K562 (cell line): ENCODE results near the gene IL17REL. TPM values are rescaled to one million over a fixed set of nuclear protein-coding genes. Genes with fewer than 3 reads are reported as not detected.

Experiments
- ATAC-seq: fragments of 200-7000 bp; cut with Tn5 transposase; 3 replicates; pipeline ENCODE4 v1.9.1; 2020; ENCODE audit warnings: moderate library complexity
- BruUV-seq: library from RNA; stranded (reverse); fragments of 400-500 nt; replicated peaks from 2 replicates; lab custom pipeline; 2021; lab: Mats Ljungman, UMichigan
- CTCF ChIA-PET: fragments of 300-600 bp; formaldehyde crosslinking; extraction: SDS; loops from one replicate; lab custom pipeline; 2021; ENCODE audit warnings: low intra/inter-chr PET ratio; lab: Yijun Ruan, JAX
- POLR2A ChIA-PET: fragments of 300-600, 350-650 bp; sonication (Branson Sonifier 250); formaldehyde crosslinking; extraction: SDS; loops from one replicate; lab custom pipeline; 2021; ENCODE audit warnings: antibody characterized with exemption, inconsistent platforms; lab: Yijun Ruan, JAX
- DNase-seq, 4 experiments: peaks; one replicate each; pipeline versions ENCODE4 v3.0.0 to v3.0.0-alpha.2; 2011 to 2018; ENCODE audit warnings: low spot score in 3 of 4, mixed read lengths in 3 of 4; ENCODE audit errors: extremely low read depth in 1 of 4
- FAIRE-seq: peaks from 2 replicates; lab custom pipeline; 2011; peaks lifted over from hg19 to GRCh38; lab: Jason Lieb, UNC
- H2AFZ ChIP-seq: 2 replicates; pipeline ENCODE4 v1.6.0; 2011; ENCODE audit warnings: low read depth, low read length, control low read depth, inconsistent platforms
- H3K27ac ChIP-seq: fragments of 200-600 bp; 3 replicates; pipeline ENCODE4 v1.8.0; 2011; ENCODE audit warnings: low read depth, mild to moderate bottlenecking, control low read depth, inconsistent platforms, low read length, moderate library complexity, mixed read lengths; ENCODE audit errors: extremely low read depth
- H3K27me3 ChIP-seq, 2 experiments: fragments of 300-600 bp in 1 of 2; 2 replicates in 1 of 2; 3 replicates in 1 of 2; pipeline versions ENCODE4 v1.6.0 to v1.8.0; 2011; ENCODE audit warnings: inconsistent platforms in 2 of 2, low read length in 2 of 2, mild to moderate bottlenecking in 1 of 2, mixed read lengths in 1 of 2, moderate library complexity in 1 of 2; ENCODE audit not compliant: control insufficient read depth in 2 of 2, insufficient read depth in 2 of 2
- H3K36me3 ChIP-seq: fragments of 300-600 bp; 3 replicates; pipeline ENCODE4 v1.8.0; 2011; ENCODE audit warnings: mild to moderate bottlenecking, low read length, inconsistent platforms; ENCODE audit not compliant: control insufficient read depth, insufficient read depth
- H3K4me1 ChIP-seq, 2 experiments: fragments of 200-600 bp in 1 of 2; replicated peaks in 1 of 2; 2 replicates in 1 of 2; 3 replicates in 1 of 2; pipeline versions ENCODE4 v1.5.1 to v1.8.0; 2011; ENCODE audit warnings: inconsistent platforms in 2 of 2, low read length in 2 of 2, mild to moderate bottlenecking in 1 of 2, mixed read lengths in 1 of 2, moderate library complexity in 1 of 2; ENCODE audit not compliant: control insufficient read depth in 2 of 2, insufficient read depth in 2 of 2
- H3K4me2 ChIP-seq: 2 replicates; pipeline ENCODE4 v1.6.1; 2011; ENCODE audit warnings: low read length, control low read depth, inconsistent platforms, mixed read lengths; ENCODE audit not compliant: insufficient read depth
- H3K4me3 ChIP-seq: fragments of 200-600 bp; sonication (generic), shearing (Covaris generic); 2 replicates; pipeline ENCODE4 v1.5.1; 2016; ENCODE audit warnings: control low read depth, inconsistent platforms
- H3K79me2 ChIP-seq: fragments of 200-600 bp; 3 replicates; pipeline ENCODE4 v1.8.0; 2011; ENCODE audit warnings: low read length, inconsistent platforms; ENCODE audit not compliant: control insufficient read depth, insufficient read depth
- H3K9ac ChIP-seq, 2 experiments: 2 replicates each; pipeline versions ENCODE4 v1.6.0 to v1.6.1; 2011; ENCODE audit warnings: low read depth in 2 of 2, low read length in 2 of 2, control low read depth in 1 of 2, inconsistent platforms in 1 of 2, mild to moderate bottlenecking in 1 of 2, mixed read lengths in 1 of 2; ENCODE audit not compliant: insufficient read depth in 1 of 2
- H3K9me1 ChIP-seq: one replicate; pipeline ENCODE4 v1.6.0; 2011; ENCODE audit warnings: inconsistent platforms, mild to moderate bottlenecking, low read length, moderate library complexity; ENCODE audit not compliant: control insufficient read depth, insufficient read depth
- H3K9me3 ChIP-seq: replicated peaks from 2 replicates; pipeline ENCODE4 v1.5.1; 2011; ENCODE audit warnings: low read depth, low read length, inconsistent platforms; ENCODE audit not compliant: control insufficient read depth, insufficient read depth
- H4K20me1 ChIP-seq: replicated peaks from 2 replicates; pipeline ENCODE4 v1.6.1; 2011; ENCODE audit warnings: low read length, inconsistent platforms, mixed read lengths; ENCODE audit not compliant: control insufficient read depth, insufficient read depth
- NCOR1 ChIP-seq: fragments of 450-650 bp; IDR thresholded peaks from 2 replicates; pipeline ENCODE4 v1.6.1; 2016; ENCODE audit warnings: mild to moderate bottlenecking, moderate library complexity
- SMARCA5 ChIP-seq: fragments of 450-650 bp; IDR thresholded peaks from 2 replicates; pipeline ENCODE4 v1.6.1; 2016
- SRSF3 ChIP-seq: fragments of 200-400 bp; formaldehyde crosslinking; IDR thresholded peaks from 2 replicates; pipeline ENCODE4 v1.6.1; 2016; ENCODE audit warnings: mild to moderate bottlenecking, low read length, moderate library complexity; ENCODE audit not compliant: insufficient read depth
- ZNF584 ChIP-seq: fragments of 200-800 bp; sonication (Bioruptor generic); IDR thresholded peaks from 2 replicates; pipeline ENCODE4 v1.6.1; 2016; ENCODE audit warnings: low read depth, mild to moderate bottlenecking, missing genetic modification characterization, missing compliant biosample characterization
- ZNF830 ChIP-seq: fragments of 250-450 bp; sonication (Bioruptor Pico); IDR thresholded peaks from 2 replicates; pipeline ENCODE4 v1.5.0; 2021; ENCODE audit warnings: mild to moderate bottlenecking
- WGBS: fragments of 100-300 bp; shearing (Covaris generic); methylation state at CpG from one replicate; pipeline ENCODE4 v1.1.6; 2016; ENCODE audit warnings: low coverage, mixed read lengths; ENCODE audit not compliant: insufficient coverage; ENCODE audit errors: missing lambda C conversion rate; 5-methylcytosine and 5-hydroxymethylcytosine counted together
- in situ Hi-C: fragments of 300-500 bp; cut with MboI; formaldehyde crosslinking; loops from 4 replicates; pipeline ENCODE4 v1.15.0; 2018; ENCODE audit warnings: inconsistent platforms, mixed read lengths
- intact Hi-C: fragments of 100-400 bp; cut with micrococcal nuclease; formaldehyde crosslinking; loops from 2 replicates; pipeline ENCODE4 v1.14.2; 2022
- polyA plus RNA-seq, 8 experiments: library from polyadenylated mRNA; depleted of rRNA in 4 of 8; stranded (reverse) in 5 of 8; unstranded in 3 of 8; fragments of >200 nt; fragmentation: Nextera tagmentation in 2 of 8; fragmentation: Illumina TruSeq in 1 of 8; extraction: Ambion mirVana in 2 of 8; extraction: Trizol in 1 of 8; gene quantifications; 2 replicates each; pipeline versions ENCODE4 v1.2.1 to v1.2.3, GENCODE V29; 2011 to 2014; ENCODE audit warnings: inconsistent platforms in 1 of 8, missing spikeins in 1 of 8
- total RNA-seq, 7 experiments: library from RNA; depleted of rRNA in 6 of 7; stranded (reverse); fragments of >200 nt in 6 of 7; fragmentation: Illumina TruSeq in 2 of 7; extraction: Trizol in 2 of 7; gene quantifications; 2 replicates each; pipeline versions ENCODE4 v1.2.1 to v1.2.3, GENCODE V29; 2011 to 2021; ENCODE audit warnings: low replicate concordance in 1 of 7
- TF ChIP-seq, protein P1 (sequence below), 2 experiments: fragments of 450-650 bp in 1 of 2; sonication (generic) in 1 of 2; formaldehyde crosslinking in 1 of 2; IDR thresholded peaks; 2 replicates each; pipeline versions ENCODE4 v1.7.1 to v1.9.0; 2016 to 2022; ENCODE audit warnings: inconsistent platforms in 1 of 2, mild to moderate bottlenecking in 1 of 2, missing genetic modification reagents in 1 of 2
- TF ChIP-seq, protein P2 (sequence below): fragments of 250-450 bp; sonication (Bioruptor Pico); IDR thresholded peaks from 2 replicates; pipeline ENCODE4 v1.4.0; 2020; ENCODE audit warnings: mild to moderate bottlenecking, moderate library complexity

IL17REL gene
- total and polyA plus RNA-seq, 9 of the 15 experiments (the other 6 are each of a cell fraction or from before 2014, with no cell fraction given): 0.05 to 0.42 (median 0.11) TPM; not detected in 4

DNA sequence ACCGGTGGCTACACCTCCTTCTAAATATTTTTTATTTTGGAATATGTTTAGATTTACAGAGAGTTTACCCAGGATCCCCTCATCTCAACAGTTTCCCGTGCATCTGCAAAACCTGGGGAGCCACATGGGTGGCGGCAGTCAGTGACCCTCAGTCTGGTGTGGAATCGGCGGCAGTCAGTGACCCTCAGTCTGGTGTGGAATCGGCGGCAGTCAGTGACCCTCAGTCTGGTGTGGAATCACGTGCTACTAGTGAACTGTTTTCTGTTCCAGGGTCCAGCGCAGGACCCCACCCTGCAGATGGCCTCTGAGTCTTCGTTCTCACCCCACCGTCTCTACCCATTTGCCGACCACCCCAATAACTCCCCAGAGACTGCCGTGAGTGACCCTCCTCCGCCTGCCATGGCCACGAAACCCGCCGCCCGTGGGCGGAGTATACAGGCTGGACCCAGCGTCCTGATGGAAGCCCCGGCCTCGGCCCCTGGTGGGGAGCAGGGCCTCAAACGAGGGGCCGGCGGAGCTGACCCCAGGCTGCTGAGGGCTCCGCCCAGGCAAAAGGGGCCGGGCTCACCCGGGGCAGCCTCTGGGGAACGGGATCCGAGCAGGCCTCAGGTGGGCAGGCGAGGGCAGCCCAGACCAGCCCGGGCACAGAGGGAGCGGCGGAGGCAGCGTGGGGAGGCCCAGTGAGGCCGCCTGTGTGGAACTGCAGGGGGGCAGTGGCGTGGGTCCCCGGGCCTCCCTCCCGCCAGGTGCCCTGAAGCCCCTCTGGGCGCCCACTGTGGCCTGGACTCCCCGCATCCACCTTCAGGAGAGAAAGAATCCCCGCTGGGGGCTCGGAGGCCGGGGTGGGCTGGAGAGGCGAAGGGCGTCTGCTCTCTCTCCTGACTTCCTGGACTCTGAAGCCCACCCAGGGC is 2.5 kb downstream of the IL17REL start:
- FAIRE-seq: no peak
- Histone ChIP-seq H3K27me3 (peaks cover 0 to 22% of the 10 kb centered on the region in 2 experiments; a peak in 2 of 5 replicates), H3K79me2 (no peaks in the 10 kb centered on the region), H3K9me1 (no peaks in the 10 kb centered on the region), H3K4me2 (no peak overlapping the region), H3K9me3 (no peaks in the 10 kb centered on the region), H3K4me3 (no peak overlapping the region), H2AFZ (no peak overlapping the region), H3K36me3 (no peaks in the 10 kb centered on the region), H4K20me1 (peaks cover 4% of the 10 kb centered on the region; the same call in 1 of the 2 replicates), H3K9ac (no peak overlapping the region), H3K4me1 (peaks cover 0 to 54% of the 10 kb centered on the region in 2 experiments; a peak in 3 of 5 replicates), H3K27ac (no peak overlapping the region)
- BruUV-seq: no TSS peak
- intact Hi-C loops: no loop called here
- in situ Hi-C loops: no loop called here
- no peak for DNase-seq
- POLR2A ChIA-PET: interaction anchor here (0.6 kb wide), 1 partner anchor 9 kb away, joined by 3 read pairs; no protein-coding TSS in a partner anchor
- CTCF ChIA-PET: interaction anchor here (1.1 kb wide), 1 partner anchor 79 kb away, joined by 3 read pairs; no protein-coding TSS in a partner anchor
- ATAC-seq: no peak
- WGBS: 33% methylated on average over 17 of the region's 46 CpGs
- TF ChIP-seq, protein P1, sequence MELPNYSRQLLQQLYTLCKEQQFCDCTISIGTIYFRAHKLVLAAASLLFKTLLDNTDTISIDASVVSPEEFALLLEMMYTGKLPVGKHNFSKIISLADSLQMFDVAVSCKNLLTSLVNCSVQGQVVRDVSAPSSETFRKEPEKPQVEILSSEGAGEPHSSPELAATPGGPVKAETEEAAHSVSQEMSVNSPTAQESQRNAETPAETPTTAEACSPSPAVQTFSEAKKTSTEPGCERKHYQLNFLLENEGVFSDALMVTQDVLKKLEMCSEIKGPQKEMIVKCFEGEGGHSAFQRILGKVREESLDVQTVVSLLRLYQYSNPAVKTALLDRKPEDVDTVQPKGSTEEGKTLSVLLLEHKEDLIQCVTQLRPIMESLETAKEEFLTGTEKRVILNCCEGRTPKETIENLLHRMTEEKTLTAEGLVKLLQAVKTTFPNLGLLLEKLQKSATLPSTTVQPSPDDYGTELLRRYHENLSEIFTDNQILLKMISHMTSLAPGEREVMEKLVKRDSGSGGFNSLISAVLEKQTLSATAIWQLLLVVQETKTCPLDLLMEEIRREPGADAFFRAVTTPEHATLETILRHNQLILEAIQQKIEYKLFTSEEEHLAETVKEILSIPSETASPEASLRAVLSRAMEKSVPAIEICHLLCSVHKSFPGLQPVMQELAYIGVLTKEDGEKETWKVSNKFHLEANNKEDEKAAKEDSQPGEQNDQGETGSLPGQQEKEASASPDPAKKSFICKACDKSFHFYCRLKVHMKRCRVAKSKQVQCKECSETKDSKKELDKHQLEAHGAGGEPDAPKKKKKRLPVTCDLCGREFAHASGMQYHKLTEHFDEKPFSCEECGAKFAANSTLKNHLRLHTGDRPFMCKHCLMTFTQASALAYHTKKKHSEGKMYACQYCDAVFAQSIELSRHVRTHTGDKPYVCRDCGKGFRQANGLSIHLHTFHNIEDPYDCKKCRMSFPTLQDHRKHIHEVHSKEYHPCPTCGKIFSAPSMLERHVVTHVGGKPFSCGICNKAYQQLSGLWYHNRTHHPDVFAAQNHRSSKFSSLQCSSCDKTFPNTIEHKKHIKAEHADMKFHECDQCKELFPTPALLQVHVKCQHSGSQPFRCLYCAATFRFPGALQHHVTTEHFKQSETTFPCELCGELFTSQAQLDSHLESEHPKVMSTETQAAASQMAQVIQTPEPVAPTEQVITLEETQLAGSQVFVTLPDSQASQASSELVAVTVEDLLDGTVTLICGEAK (IDR thresholded peaks at IDR 0.05): no peak
- TF ChIP-seq, protein P1 (CRISPR knock-in tag; IDR thresholded peaks at IDR 0.05): no peak
- TF ChIP-seq NCOR1 (no peak), SRSF3 (no peak), ZNF830 (CRISPR knock-in tag) (no peak), ZNF584 (no peak), SMARCA5 (no peak)
- TF ChIP-seq, protein P2, sequence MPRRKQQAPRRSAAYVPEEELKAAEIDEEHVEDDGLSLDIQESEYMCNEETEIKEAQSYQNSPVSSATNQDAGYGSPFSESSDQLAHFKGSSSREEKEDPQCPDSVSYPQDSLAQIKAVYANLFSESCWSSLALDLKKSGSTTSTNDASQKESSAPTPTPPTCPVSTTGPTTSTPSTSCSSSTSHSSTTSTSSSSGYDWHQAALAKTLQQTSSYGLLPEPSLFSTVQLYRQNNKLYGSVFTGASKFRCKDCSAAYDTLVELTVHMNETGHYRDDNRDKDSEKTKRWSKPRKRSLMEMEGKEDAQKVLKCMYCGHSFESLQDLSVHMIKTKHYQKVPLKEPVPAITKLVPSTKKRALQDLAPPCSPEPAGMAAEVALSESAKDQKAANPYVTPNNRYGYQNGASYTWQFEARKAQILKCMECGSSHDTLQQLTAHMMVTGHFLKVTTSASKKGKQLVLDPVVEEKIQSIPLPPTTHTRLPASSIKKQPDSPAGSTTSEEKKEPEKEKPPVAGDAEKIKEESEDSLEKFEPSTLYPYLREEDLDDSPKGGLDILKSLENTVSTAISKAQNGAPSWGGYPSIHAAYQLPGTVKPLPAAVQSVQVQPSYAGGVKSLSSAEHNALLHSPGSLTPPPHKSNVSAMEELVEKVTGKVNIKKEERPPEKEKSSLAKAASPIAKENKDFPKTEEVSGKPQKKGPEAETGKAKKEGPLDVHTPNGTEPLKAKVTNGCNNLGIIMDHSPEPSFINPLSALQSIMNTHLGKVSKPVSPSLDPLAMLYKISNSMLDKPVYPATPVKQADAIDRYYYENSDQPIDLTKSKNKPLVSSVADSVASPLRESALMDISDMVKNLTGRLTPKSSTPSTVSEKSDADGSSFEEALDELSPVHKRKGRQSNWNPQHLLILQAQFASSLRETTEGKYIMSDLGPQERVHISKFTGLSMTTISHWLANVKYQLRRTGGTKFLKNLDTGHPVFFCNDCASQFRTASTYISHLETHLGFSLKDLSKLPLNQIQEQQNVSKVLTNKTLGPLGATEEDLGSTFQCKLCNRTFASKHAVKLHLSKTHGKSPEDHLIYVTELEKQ: no peak
